Measurements from ENCODE around the gene TGFBR1.

DNA sequence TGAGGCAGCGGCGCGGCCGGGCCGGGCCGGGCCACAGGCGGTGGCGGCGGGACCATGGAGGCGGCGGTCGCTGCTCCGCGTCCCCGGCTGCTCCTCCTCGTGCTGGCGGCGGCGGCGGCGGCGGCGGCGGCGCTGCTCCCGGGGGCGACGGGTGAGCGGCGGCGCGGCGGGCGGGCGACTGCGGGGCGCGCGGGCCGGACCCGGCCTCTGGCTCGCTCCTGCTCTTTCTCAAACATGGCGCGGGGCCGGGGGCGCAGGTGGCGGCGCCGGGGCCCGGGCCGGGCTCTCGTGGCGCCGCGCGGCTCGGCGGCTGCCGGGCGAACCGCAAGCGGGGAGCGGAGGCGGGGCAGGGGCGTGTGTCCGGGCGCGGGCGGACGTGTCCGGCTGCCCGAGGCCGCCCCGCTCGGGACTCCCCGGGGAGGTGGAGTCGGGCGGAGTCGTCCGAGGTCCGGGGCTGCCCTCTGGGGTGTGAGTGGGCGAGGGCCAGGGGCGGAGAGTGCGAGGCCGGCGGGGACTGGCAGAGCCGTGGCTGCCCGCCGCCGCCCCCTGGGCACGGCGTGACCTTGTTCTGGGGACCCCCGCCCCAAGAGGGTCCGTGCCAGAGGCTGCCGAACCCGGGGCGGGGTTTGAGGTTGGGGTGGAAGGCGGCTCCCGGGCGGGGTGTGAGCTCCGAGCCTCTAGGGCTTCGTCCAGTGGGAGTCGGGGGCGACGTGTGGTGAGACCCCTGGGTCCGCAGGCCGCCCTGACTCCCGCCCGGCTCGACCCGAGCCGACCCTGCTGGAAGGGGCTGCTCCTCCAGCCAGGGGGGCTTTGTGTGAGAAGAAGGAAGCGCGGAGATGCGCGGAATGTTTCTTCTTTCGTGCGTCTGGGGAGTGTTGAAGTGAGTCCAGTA, 485 bp downstream of the TGFBR1 start:
- TF ChIP-seq, protein P1, sequence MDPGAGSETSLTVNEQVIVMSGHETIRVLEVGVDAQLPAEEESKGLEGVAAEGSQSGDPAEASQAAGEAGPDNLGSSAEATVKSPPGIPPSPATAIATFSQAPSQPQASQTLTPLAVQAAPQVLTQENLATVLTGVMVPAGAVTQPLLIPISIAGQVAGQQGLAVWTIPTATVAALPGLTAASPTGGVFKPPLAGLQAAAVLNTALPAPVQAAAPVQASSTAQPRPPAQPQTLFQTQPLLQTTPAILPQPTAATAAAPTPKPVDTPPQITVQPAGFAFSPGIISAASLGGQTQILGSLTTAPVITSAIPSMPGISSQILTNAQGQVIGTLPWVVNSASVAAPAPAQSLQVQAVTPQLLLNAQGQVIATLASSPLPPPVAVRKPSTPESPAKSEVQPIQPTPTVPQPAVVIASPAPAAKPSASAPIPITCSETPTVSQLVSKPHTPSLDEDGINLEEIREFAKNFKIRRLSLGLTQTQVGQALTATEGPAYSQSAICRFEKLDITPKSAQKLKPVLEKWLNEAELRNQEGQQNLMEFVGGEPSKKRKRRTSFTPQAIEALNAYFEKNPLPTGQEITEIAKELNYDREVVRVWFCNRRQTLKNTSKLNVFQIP (CRISPR knock-in tag; IDR thresholded peaks at IDR 0.05; ENCODE audit: borderline replicate concordance, low read depth): no peak
- no peak for TF ChIP-seq PPARA (CRISPR knock-in tag; IDR thresholded peaks at IDR 0.05; ENCODE audit: borderline replicate concordance)
- TF ChIP-seq, protein P2, sequence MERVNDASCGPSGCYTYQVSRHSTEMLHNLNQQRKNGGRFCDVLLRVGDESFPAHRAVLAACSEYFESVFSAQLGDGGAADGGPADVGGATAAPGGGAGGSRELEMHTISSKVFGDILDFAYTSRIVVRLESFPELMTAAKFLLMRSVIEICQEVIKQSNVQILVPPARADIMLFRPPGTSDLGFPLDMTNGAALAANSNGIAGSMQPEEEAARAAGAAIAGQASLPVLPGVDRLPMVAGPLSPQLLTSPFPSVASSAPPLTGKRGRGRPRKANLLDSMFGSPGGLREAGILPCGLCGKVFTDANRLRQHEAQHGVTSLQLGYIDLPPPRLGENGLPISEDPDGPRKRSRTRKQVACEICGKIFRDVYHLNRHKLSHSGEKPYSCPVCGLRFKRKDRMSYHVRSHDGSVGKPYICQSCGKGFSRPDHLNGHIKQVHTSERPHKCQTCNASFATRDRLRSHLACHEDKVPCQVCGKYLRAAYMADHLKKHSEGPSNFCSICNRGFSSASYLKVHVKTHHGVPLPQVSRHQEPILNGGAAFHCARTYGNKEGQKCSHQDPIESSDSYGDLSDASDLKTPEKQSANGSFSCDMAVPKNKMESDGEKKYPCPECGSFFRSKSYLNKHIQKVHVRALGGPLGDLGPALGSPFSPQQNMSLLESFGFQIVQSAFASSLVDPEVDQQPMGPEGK (CRISPR knock-in tag; IDR thresholded peaks at IDR 0.05; ENCODE audit: borderline replicate concordance): no peak
- TF ChIP-seq TOX (CRISPR knock-in tag; IDR thresholded peaks at IDR 0.05; ENCODE audit: borderline replicate concordance): no peak
- no peak for TF ChIP-seq ZFP3 (CRISPR knock-in tag; IDR thresholded peaks at IDR 0.05)
- TF ChIP-seq ZNF70 (CRISPR knock-in tag; IDR thresholded peaks at IDR 0.05): no peak
- no peak for TF ChIP-seq ZNF565 (CRISPR knock-in tag; conservative IDR thresholded peaks at IDR 0.05; ENCODE audit: low read depth)
- TF ChIP-seq TCF4 (CRISPR knock-in tag; IDR thresholded peaks at IDR 0.05; ENCODE audit: borderline replicate concordance): no peak

Measured in SK-N-SH treated with all-trans-retinoic acid at 6 μM for 48 hours (cell line).